Activated CD8-positive, alpha-beta memory T cell treated with anti-CD3 and anti-CD28 coated beads for 24 hours (primary cell): ENCODE results near the gene EHMT1.

ENCODE experiments used
- DNase-seq: peaks from one replicate; pipeline ENCODE4 v3.0.0-alpha.2; 2020

EHMT1 gene

GRCh38 chr9:137676998-137677397 is 58.2 kb downstream of the EHMT1 start:
- no peak for DNase-seq

- DNase-seq, result no peak
Observed at GRCh38 chr9:137678202-137678601, 59.4 kb downstream of the EHMT1 start.

- DNase-seq, result no peak
Observed at GRCh38 chr9:137679249-137679648, 60.4 kb downstream of the EHMT1 start.

- no peak for DNase-seq
Observed at GRCh38 chr9:137679695-137680305, 61.0 kb downstream of the EHMT1 start.

GRCh38 chr9:137680444-137681358 is 61.9 kb downstream of the EHMT1 start:
- no peak for DNase-seq

GRCh38 chr9:137682428-137683105 is 63.8 kb downstream of the EHMT1 start:
- DNase-seq, result no peak

- no peak for DNase-seq
Observed at GRCh38 chr9:137683262-137683864, 64.6 kb downstream of the EHMT1 start.

- no peak for DNase-seq
Observed at GRCh38 chr9:137685035-137685740, 66.4 kb downstream of the EHMT1 start.

- no peak for DNase-seq
Observed at GRCh38 chr9:137685741-137686420, 67.1 kb downstream of the EHMT1 start.

- DNase-seq, result no peak
Observed at GRCh38 chr9:137688261-137688660, 69.5 kb downstream of the EHMT1 start.

- DNase-seq, result no peak
Observed at GRCh38 chr9:137688725-137689124, 69.9 kb downstream of the EHMT1 start.

- no peak for DNase-seq
Observed at GRCh38 chr9:137689745-137690529, 71.1 kb downstream of the EHMT1 start.

- no peak for DNase-seq
Observed at GRCh38 chr9:137690930-137691645, 72.3 kb downstream of the EHMT1 start.

- DNase-seq, result no peak
Observed at GRCh38 chr9:137691646-137692351, 73.0 kb downstream of the EHMT1 start.

- DNase-seq, result no peak
Observed at GRCh38 chr9:137694236-137694959, 75.6 kb downstream of the EHMT1 start.

GRCh38 chr9:137694962-137695875 is 76.4 kb downstream of the EHMT1 start:
- no peak for DNase-seq

- DNase-seq, result no peak
Observed at GRCh38 chr9:137696136-137696925, 77.5 kb downstream of the EHMT1 start.
